ENCODE data around the gene PURB. TPM values are rescaled to one million over a fixed set of nuclear protein-coding genes. Genes with fewer than 3 reads are reported as not detected.
"Not testable (repeated sequence)": the region's sequence is repeated elsewhere in the genome, so short reads cannot be mapped to it uniquely, and the experiment has no call there.

The PURB gene
- total RNA-seq, 1 donor from 2014 or later, result 26.5 TPM

DNA sequence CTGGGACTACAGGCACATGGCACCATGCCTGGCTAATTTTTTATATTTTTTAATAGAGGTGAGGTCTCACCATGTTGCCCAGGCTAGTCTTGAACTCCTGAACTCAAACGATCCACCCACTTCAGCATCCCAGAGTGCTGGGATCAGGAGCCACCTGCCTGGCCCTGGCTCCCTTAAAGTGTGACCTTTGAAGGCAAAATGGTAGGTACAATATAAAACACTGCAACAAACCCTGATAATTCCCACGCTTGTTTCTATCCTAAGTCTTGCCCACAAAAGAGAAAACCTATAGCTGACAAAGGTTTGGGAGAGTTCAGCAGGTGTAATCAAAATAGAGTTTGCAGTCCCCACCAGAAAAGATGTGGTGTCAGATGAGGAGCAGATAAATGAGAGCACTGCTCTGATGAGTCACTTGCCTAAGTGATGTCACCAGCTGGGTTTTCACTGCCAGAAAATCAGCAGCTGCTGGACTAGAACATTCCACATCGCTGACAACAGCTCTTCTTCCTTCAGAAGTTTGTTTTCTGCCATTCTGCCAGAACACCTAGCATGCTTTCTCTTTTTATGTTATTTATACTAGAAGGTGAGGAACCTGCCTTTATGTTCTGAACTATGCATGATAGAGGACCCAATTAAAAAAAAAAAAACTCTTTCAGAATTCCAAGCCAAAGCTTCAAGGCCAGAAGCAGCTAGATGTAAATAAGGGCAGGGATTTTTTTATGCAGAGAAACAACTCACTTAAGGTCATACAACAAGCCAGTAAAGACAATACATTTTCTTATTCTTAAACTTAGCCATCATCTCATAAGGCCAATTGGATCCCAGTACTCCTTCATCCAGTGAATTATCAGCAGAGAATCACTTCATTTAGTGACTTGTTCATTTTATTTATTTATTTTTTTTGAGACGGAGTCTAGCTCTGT lies 18.0 kb downstream of the PURB start:
- TF ChIP-seq, protein P1, sequence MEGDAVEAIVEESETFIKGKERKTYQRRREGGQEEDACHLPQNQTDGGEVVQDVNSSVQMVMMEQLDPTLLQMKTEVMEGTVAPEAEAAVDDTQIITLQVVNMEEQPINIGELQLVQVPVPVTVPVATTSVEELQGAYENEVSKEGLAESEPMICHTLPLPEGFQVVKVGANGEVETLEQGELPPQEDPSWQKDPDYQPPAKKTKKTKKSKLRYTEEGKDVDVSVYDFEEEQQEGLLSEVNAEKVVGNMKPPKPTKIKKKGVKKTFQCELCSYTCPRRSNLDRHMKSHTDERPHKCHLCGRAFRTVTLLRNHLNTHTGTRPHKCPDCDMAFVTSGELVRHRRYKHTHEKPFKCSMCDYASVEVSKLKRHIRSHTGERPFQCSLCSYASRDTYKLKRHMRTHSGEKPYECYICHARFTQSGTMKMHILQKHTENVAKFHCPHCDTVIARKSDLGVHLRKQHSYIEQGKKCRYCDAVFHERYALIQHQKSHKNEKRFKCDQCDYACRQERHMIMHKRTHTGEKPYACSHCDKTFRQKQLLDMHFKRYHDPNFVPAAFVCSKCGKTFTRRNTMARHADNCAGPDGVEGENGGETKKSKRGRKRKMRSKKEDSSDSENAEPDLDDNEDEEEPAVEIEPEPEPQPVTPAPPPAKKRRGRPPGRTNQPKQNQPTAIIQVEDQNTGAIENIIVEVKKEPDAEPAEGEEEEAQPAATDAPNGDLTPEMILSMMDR (IDR thresholded peaks at IDR 0.05), result no peak
- TF ChIP-seq EZH2 (IDR thresholded peaks at IDR 0.05) (no peak), EZH2phosphoT487 (IDR thresholded peaks at IDR 0.05) (no peak)
- no peak overlapping the region for H3K4me2 ChIP-seq
- no peak overlapping the region for H3K27ac ChIP-seq
- Mint-ChIP-seq H3K4me1 (no peaks in the 10 kb centered on the region), H3K27me3 (ENCODE audit: insufficient read depth, low read depth) (no peaks in the 10 kb centered on the region), H3K27ac (no peak overlapping the region), H3K36me3 (no peaks in the 10 kb centered on the region), H3K4me3 (no peak overlapping the region), H3K9me3 (peaks cover 8% of the 10 kb centered on the region)
- DNase-seq (ENCODE audit: low spot score), result no peak
- H2AFZ ChIP-seq (replicated peaks), result no peak overlapping the region
- no peaks in the 10 kb centered on the region for H3K4me1 ChIP-seq
- no peak overlapping the region for H3K9ac ChIP-seq
- H3K27me3 ChIP-seq, result no peaks in the 10 kb centered on the region
- H4K20me1 ChIP-seq (ENCODE audit: low read depth), result no peaks in the 10 kb centered on the region
- H3F3A ChIP-seq (ENCODE audit: low read depth), result no peaks in the 10 kb centered on the region
- H3K36me3 ChIP-seq, result no peaks in the 10 kb centered on the region
- H3K4me3 ChIP-seq, result no peak overlapping the region
- H3K79me2 ChIP-seq (ENCODE audit: low read depth), result no peaks in the 10 kb centered on the region
- H3K9me3 ChIP-seq (ENCODE audit: low read depth), result no peaks in the 10 kb centered on the region

DNA sequence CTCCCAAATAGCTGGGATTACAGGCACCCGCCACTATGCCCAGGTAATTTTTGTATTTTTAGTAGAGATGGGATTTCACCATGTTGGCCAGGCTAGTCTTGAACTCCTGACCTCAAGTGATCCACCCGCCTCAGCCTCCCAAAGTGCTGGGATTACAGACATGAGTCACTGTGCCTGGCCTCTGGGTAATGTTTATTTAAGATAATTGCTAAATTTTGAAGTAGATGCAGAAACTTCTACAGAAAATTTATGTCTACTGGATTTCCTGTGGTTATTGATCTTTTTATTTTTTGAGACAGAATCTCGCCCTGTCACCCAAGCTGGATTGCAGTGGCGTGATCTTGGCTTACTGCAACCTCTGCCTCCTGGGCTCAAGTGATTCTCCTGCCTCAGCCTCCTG lies 23.4 kb downstream of the PURB start:
- H3K9ac ChIP-seq; H3K4me1 Mint-ChIP-seq; H3K36me3 ChIP-seq; H4K20me1 ChIP-seq (ENCODE audit: low read depth); H3K79me2 ChIP-seq (ENCODE audit: low read depth); H2AFZ ChIP-seq (replicated peaks); H3K9me3 ChIP-seq (ENCODE audit: low read depth); H3K4me2 ChIP-seq; H3K27me3 Mint-ChIP-seq (ENCODE audit: insufficient read depth, low read depth); H3K36me3 Mint-ChIP-seq; H3K4me3 Mint-ChIP-seq; H3K27ac ChIP-seq; H3K27ac Mint-ChIP-seq; DNase-seq (ENCODE audit: low spot score); H3K4me1 ChIP-seq; H3K9me3 Mint-ChIP-seq; H3F3A ChIP-seq (ENCODE audit: low read depth); H3K4me3 ChIP-seq: not testable (repeated sequence)
- H3K27me3 ChIP-seq, result peaks cover 10% of the 10 kb centered on the region

DNA sequence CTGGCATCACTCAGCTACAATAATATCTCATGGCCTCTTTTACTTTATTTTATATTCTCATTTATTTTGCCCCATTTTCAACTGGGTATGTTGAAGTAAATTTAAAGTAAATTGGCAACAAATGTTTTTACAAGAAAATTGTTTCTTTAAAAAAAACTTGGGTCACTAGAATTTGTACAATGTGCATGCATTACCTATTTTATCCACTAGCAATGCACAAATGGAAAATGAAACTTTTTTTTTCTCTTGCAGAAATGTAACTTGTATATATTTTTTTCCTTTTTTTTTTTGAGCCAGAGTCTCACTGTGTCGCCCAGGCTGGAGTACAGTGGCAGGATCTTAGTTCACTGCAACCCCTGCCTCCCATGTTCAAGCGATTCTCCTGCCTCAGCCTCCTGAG lies 27.2 kb downstream of the PURB start:
- TF ChIP-seq EZH2 (IDR thresholded peaks at IDR 0.05), result no peak
- TF ChIP-seq, protein P1 (IDR thresholded peaks at IDR 0.05), result peak; percentile 6
- H3K27me3 ChIP-seq, result peaks cover 10% of the 10 kb centered on the region
- no peaks in the 10 kb centered on the region for H3K36me3 Mint-ChIP-seq
- no peaks in the 10 kb centered on the region for H3K4me1 Mint-ChIP-seq
- H3K27me3 Mint-ChIP-seq (ENCODE audit: insufficient read depth, low read depth), result peaks cover 3% of the 10 kb centered on the region
- H3K4me3 Mint-ChIP-seq, result no peak overlapping the region
- no peak overlapping the region for H3K27ac ChIP-seq
- H3K4me2 ChIP-seq, result no peak overlapping the region
- no peak overlapping the region for H2AFZ ChIP-seq (replicated peaks)
- H3K9me3 ChIP-seq (ENCODE audit: low read depth), result no peaks in the 10 kb centered on the region
- H3F3A ChIP-seq (ENCODE audit: low read depth), result no peaks in the 10 kb centered on the region
- H3K4me1 ChIP-seq, result no peaks in the 10 kb centered on the region
- H3K36me3 ChIP-seq, result no peaks in the 10 kb centered on the region
- no peak overlapping the region for H3K4me3 ChIP-seq
- DNase-seq (ENCODE audit: low spot score), result no peak
- no peaks in the 10 kb centered on the region for H3K9me3 Mint-ChIP-seq
- H3K79me2 ChIP-seq (ENCODE audit: low read depth), result no peaks in the 10 kb centered on the region
- no peaks in the 10 kb centered on the region for H4K20me1 ChIP-seq (ENCODE audit: low read depth)
- H3K9ac ChIP-seq, result no peak overlapping the region
- H3K27ac Mint-ChIP-seq, result no peak overlapping the region

DNA sequence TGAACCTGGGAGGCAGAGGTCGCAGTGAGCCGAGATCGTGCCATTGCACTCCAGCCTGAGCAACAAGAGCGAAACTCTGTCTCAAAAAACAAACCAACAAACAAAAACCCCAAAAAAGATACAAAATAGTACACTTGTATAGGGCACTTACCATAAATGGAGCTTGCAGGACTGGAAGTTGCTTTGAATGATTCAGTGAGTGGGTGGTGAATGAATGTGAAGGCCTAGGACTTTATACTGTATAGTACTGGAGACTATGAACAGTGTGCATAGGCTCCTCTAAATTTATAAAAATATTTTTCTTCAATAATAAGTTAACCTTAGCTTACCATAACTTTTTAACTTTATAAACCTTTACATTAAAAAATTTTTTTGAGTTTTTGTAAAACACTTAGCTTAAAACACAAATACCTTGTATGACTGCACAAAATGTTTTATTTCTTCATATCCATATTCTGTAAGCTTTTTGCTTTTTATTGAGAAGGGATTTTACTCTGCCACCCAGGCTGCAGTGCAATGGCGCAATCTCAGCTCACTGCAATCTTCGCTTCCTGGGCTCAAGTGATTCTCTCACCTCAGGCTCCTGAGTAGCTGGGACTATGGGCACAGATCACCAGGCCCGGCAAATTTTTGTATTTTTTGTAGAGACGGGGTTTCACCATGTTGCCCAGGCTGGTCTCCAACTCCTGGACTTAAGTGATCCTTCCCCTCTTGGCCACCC lies 30.5 kb downstream of the PURB start:
- no peak overlapping the region for H3K4me2 ChIP-seq
- no peaks in the 10 kb centered on the region for H3K4me1 ChIP-seq
- Mint-ChIP-seq H3K36me3 (no peaks in the 10 kb centered on the region), H3K9me3 (no peaks in the 10 kb centered on the region), H3K4me3 (no peak overlapping the region), H3K4me1 (peaks cover under 1% of the 10 kb centered on the region), H3K27ac (no peak overlapping the region), H3K27me3 (ENCODE audit: insufficient read depth, low read depth) (no peaks in the 10 kb centered on the region)
- no peak overlapping the region for H3K4me3 ChIP-seq
- H4K20me1 ChIP-seq (ENCODE audit: low read depth), result no peaks in the 10 kb centered on the region
- H3K27ac ChIP-seq, result no peak overlapping the region
- no peaks in the 10 kb centered on the region for H3K27me3 ChIP-seq
- H3K79me2 ChIP-seq (ENCODE audit: low read depth), result no peaks in the 10 kb centered on the region
- H3K9me3 ChIP-seq (ENCODE audit: low read depth), result no peaks in the 10 kb centered on the region
- H2AFZ ChIP-seq (replicated peaks), result no peak overlapping the region
- H3F3A ChIP-seq (ENCODE audit: low read depth), result peaks cover 8% of the 10 kb centered on the region
- TF ChIP-seq EZH2phosphoT487 (IDR thresholded peaks at IDR 0.05), result no peak
- no peak for DNase-seq (ENCODE audit: low spot score)
- no peaks in the 10 kb centered on the region for H3K36me3 ChIP-seq
- no peak overlapping the region for H3K9ac ChIP-seq

Measured in neural progenitor cell (in vitro differentiated cells).